ENCODE results near the gene GAK. TPM values are rescaled to one million over a fixed set of nuclear protein-coding genes. Genes with fewer than 3 reads are reported as not detected.
"Not testable (repeated sequence)": the region's sequence is repeated elsewhere in the genome, so short reads cannot be mapped to it uniquely, and the experiment has no call there.

GAK gene
- total RNA-seq, 4 donors from 2014 or later: 62.3 to 126 (median 85.4) TPM

- DNase-seq (ENCODE audit: low spot score): no peak
- TF ChIP-seq CTCF (IDR thresholded peaks at IDR 0.05): no peak
- ATAC-seq (ENCODE audit: low FRiP score): no peak
Observed at GRCh38 chr4:921830-922331, 10.2 kb downstream of the GAK start.

DNA sequence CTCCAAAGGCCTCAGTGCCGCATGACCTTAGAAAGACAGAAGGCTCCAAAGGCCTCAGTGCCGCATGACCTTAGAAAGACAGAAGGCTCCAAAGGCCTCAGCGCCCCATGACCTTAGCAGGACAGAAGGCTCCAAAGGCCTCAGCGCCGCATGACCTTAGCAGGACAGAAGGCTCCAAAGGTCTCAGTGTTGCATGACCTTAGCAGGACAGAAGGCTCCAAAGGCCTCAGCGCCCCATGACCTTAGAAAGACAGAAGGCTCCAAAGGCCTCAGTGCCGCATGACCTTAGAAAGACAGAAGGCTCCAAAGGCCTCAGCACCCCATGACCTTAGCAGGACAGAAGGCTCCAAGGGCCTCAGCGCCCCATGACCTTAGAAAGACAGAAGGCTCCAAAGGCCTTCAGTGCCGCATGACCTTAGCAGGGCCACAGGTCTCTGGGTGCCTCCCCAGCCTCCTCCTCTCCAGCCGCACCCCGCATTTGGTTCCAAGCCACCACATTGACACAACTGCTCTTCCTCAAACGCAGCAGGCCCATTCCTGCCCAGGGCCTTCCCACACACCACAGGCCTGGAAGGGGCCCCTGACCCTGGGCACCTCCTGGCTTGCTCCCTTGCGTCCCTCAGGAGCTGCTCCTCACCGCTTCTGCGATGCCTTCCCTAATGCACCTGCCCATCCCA, 13.0 kb downstream of the GAK start:
- not testable (repeated sequence) for DNase-seq (ENCODE audit: low spot score); ATAC-seq (ENCODE audit: low FRiP score)

DNA sequence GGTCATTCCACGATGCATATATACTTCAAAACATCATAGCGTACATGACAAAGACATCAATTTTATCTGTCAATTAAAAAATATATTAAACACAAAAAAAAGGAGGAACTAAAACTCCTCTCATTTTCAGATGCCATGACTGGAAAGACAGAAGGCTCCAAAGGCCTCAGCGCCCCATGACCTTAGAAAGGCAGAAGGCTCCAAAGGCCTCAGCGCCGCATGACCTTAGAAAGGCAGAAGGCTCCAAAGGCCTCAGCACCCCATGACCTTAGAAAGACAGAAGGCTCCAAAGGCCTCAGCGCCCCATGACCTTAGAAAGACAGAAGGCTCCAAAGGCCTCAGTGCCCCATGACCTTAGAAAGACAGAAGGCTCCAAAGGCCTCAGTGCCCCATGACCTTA, 13.5 kb downstream of the GAK start:
- DNase-seq (ENCODE audit: low spot score); ATAC-seq (ENCODE audit: low FRiP score): not testable (repeated sequence)

DNA sequence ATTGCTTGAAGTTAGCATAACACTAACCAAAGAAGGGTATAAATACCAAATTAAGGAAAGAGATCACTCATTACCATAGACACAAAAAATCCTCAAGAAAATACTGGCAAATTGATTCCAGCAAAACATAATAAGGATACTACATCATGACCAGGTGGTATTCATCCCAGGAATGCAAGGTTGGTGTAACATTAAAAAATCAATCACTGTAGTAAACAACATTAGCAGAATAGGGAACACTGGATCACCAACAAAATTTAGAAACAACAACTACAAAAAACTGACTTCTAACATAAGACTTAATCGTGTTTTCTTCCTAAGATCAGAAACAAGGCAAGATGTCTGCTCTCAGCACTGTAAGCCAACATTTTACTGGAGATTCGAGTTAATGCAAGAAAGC, 14.1 kb downstream of the GAK start:
- TF ChIP-seq CTCF (IDR thresholded peaks at IDR 0.05): no peak
- no peak for DNase-seq (ENCODE audit: low spot score)
- ATAC-seq (ENCODE audit: low FRiP score): no peak

GRCh38 chr4:917466-917865, 14.7 kb downstream of the GAK start:
- TF ChIP-seq CTCF (IDR thresholded peaks at IDR 0.05): no peak
- DNase-seq (ENCODE audit: low spot score) (no peak), ATAC-seq (ENCODE audit: low FRiP score) (no peak)

GRCh38 chr4:915595-915994, 16.5 kb downstream of the GAK start:
- no peak for TF ChIP-seq CTCF (IDR thresholded peaks at IDR 0.05)
- DNase-seq (ENCODE audit: low spot score) (no peak), ATAC-seq (ENCODE audit: low FRiP score) (no peak)

DNA sequence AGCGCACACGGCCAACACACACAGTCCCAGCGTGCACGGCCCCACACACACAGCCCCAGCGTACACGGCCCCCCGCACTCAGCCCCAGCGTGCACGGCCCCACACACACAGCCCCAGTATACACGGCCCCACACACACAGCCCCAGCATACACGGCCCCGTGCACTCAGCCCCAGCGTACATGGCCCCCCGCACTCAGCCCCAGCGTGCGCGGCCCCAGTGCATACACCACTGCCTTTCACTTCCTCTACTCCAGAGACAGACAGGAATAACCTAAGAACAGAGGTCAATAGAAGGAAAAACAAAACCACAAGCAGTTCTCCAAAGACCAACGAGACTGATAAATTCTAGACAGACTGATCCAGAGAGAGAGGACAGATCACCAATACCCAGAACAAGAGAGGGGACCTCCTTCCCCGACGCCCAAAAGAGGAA, 17.1 kb downstream of the GAK start:
- ATAC-seq (ENCODE audit: low FRiP score) (no peak), DNase-seq (ENCODE audit: low spot score) (no peak)
- no peak for TF ChIP-seq CTCF (IDR thresholded peaks at IDR 0.05)

GRCh38 chr4:914531-914930, 17.6 kb downstream of the GAK start:
- DNase-seq (ENCODE audit: low spot score): no peak
- ATAC-seq (ENCODE audit: low FRiP score): no peak

More at GRCh38 chr4:914531-914930, 17.6 kb downstream of the GAK start:
- no peak for TF ChIP-seq CTCF (IDR thresholded peaks at IDR 0.05)
